NB4 (cell line): Measurements from ENCODE around the gene TSKS.

ENCODE experiments used
- CTCF ChIP-seq: IDR thresholded peaks from one replicate; pipeline ENCODE4 v1.5.1; 2012; ENCODE audit warnings: low read depth, low read length
- MAX ChIP-seq: IDR thresholded peaks from 2 replicates; pipeline ENCODE4 v1.6.1; 2011; ENCODE audit warnings: low read depth, low read length
- MYC ChIP-seq: IDR thresholded peaks from 2 replicates; pipeline ENCODE4 v1.6.1; 2011; ENCODE audit warnings: low read depth, low read length
- POLR2A ChIP-seq: IDR thresholded peaks from 2 replicates; pipeline ENCODE4 v1.6.1; 2011; ENCODE audit warnings: mild to moderate bottlenecking; ENCODE audit not compliant: insufficient read length; ENCODE audit errors: extremely low read depth

- no peak for TF ChIP-seq POLR2A
- no peak for TF ChIP-seq CTCF
- no peak for TF ChIP-seq MYC
- no peak for TF ChIP-seq MAX
Measured at GRCh38 chr19:49779731-49780555, 16.8 kb upstream of the TSKS start.
